Amygdala (tissue), 56 donors: ENCODE data around the gene MED12L.

Experiments
- DNase-seq, 56 donors: peaks; one replicate each; lab custom pipeline; 2025; lab: John Stamatoyannopoulos, UW

MED12L gene

DNA sequence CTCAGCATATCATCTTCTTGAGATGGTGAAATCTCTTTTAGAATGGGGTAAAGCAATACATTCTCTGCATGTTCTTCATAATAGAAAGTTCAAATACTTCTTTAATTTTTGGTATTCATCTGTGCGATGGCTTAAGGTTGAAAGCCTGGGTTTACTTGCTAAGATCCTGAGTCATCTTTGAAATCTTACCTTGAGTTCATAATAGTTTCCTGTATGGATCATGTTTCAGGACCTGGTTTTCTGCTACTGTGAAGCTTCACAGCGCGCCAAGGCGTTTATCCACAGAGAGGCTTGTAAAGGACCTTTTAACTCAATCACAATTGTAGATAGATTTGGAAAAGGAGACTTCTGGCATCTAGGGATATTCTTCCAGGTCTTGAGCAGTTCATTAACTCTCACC is 39.0 kb downstream of the MED12L start:
- DNase-seq = no peak

DNA sequence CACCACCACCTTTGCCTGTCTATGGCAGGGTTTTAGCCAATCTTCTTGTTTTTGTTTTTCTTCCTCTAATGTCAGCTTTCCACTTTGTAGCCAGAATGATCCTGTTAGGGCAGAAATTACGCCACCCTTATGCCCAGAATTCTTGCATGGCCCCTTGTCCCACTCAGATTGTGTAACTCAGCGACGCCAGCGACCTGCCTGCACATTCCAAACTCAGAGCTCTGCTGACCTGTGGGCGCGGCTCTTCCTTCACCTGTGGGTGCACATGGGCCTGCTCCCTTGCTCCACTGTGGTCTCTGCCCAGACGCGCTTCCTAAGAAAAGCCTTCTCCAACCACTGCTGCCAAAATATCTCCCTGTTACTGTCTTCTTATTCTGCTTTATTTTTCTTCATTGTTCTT is 45.0 kb downstream of the MED12L start:
- no peak for DNase-seq

DNA sequence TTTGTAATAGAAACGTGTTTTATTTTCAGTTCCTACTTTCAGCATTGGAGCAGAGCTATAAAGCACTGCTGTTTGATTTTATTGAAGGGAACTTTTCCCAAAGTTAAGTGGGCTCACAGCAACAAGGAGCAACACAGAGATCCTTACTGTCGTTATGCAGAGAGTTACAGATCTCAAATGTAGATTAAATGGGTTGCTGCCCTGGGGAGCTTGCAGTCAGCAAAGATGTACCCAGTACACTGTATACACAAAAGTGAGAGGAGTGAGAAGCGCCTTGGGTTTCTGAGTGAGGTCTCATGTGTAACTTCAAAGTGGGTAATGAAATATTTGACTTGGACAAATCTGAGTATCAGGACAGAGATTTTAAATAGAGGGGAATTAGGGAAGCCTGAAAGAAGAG is 47.7 kb downstream of the MED12L start:
- DNase-seq = no peak

DNA sequence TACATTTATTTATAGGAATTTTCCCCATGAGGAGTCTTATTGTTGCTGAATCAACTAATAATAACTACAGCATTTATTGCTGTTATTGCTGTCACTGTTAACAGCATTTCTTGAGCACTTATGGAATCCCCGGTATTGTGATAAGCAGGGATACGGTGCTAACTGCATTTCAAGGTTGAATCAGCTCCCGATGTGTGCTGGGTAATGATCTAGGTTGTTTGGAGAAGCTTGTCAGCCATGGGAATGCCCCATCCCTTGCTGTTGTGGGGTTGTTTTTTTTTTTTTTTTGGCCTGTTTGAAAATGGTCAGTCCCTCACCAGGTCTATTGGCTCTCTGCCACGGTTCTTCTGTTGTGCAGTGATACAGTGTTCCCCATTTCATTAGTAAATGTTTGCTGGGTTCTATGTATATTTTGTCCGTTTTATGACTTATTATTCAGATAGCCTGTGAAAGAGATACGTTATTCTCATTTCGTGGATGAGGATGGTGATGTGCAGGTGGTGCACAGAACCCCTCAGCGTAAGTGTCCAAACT is 48.5 kb downstream of the MED12L start:
- DNase-seq = no peak

DNA sequence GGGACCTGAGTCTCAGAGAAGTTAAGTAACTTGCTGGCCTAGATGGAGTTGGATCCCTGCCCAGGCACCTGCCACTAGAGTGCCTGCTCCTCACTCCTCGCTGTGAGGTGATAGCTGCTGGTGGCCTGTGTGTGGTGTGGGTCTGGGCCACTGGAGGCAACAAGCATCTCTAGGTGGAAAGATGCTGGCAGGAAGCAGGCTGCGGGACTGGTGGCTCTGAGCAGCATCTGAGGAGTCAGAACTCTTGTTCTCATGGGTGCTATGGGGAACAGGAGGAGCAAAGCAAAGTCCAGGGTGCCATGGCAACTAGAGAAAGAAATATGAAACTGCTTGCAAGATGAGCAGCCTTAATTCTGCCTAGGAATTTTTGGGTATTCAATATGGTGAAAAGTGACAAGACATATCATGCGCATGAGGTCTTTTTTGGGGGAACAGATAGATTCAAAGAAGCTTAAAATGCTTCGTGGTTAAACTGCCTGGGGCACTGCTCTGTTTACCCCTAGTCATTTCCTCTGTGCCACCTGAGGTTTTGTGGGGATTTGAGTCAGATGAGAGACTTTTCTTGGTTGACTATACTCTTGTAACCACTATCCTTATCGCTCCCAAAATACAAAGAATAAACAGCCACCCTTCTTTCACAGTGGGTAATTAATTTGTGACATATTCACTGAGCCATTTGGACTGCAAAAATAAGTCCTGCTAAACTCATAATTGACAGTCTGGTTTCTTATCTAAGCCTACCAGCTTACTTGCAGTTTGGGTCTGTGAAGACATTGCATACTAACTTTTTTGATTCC is 50.3 kb downstream of the MED12L start:
- DNase-seq = no peak

DNA sequence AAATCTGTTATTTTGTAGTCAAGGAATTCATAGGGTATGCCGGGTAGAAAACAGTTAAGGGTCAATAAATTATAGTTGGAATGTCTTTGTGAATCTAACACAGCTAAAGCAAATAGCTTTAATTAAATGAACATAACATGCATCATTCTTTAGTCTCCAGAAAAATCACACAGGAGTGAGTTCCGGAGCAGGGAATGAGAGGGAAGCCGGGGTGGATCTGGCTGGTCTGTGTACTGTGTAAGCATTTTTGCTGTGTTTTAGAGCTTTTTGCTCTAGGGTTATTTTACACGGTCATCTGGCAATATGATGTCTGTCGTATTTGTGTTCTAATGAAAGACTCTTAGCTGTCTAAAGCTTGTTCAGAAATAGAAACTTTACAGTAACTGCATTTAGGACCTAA is 57.5 kb downstream of the MED12L start:
- DNase-seq = no peak

DNA sequence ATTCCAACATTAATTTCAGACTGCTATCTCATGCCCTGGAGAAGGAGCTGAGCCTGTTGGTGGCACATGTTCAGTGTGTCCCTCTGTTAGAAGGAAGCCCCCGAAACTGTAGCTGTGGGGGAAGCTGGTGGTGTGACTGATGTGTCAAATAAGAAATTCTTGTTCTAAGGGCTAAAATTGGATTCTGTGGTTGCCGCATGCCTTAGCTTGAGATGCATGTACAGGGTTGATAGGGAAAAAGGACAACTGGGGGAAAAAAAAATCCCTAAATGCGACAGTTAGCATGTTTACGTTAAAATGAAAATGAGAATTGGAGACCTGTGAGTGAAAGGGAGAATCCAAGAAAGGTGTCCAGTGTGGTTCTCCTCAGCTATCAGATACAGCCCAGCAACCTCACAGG is 58.6 kb downstream of the MED12L start:
- DNase-seq = no peak

DNA sequence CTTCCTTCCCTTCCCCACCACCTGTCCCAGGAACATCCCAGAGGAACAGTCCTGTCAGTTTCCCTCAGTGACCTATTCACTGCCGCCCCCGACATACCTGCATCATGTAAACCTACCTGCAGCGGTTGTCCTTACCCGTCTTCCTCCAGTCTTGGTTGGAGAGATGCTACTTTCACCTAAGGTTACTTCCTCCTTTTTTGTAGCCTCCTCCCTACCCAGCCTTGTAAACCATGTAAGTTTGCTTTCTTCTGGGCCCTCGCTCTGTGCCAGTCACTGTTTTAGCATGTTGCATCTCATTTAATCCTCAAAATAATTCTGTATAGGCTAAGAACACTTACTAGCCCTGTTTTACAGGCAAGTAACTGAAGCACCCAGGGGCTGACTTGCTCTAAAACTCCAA is 59.3 kb downstream of the MED12L start:
- DNase-seq = no peak

DNA sequence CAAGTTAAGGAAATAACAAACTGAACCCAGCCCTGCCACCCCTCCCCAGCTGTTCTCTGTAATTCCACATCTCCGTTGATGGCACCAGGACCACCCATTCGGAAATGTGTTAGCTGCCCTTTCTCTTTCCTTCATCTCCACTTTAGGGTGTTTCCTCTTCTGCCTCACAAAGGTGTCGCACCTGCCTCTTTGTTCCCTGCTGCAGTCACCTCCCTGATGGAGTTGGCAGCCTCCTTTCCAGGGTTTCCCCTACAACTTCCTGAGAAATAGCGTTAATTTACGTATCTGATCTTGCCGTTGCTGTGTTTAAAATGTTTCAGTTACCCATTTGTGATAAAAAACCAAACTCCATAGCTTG is 60.2 kb downstream of the MED12L start:
- DNase-seq = no peak

DNA sequence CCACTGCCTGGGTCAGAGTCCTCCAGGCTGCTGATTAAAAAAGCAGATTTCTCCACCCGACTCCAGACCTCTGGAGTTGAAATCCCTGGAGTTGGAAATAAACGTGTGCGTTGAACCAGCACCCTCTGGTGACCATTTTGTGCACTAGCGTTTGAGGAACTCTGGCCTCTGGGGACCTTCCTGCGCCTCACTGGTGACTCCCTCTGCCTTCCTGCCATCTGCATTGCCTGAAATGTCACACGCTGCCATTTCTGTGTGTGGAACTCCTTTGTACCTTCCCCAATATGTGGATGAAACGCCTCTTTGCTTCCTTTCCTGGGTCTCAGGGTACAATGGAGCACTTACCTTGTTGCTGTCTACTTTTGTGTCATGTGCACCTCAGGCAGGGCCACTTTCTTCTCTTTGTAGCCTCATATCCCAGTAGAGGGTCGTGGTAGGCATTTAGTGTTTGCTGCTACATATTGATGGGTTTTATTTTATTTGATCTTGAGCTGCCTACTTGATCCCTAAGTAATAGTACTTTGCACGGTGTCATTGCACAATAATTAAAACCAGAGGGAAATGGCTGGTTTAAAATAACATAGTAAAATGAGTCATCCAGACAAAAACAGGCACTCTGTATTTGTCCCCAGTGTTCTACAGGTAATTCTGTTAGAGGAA is 60.7 kb downstream of the MED12L start:
- peak in 47 of 56 donors; percentile 4 to 82 (median 37) for DNase-seq

DNA sequence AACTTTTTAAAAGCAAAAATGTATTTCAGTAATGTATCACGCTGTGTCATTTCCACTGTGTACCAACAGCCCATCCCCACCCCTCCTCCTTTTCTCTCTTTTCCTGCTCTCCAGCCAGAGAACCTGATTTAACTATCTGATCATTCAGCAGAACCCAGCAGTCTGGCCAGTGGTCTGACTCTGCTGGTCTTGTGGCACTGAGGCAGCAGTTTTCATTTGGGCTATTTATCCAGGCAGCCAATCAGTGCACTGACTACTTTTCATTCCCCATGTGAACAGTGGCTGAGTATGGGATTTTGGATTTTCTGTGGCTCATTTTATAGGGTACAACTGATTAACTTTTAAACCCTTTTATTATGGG is 61.2 kb downstream of the MED12L start:
- no peak for DNase-seq

DNA sequence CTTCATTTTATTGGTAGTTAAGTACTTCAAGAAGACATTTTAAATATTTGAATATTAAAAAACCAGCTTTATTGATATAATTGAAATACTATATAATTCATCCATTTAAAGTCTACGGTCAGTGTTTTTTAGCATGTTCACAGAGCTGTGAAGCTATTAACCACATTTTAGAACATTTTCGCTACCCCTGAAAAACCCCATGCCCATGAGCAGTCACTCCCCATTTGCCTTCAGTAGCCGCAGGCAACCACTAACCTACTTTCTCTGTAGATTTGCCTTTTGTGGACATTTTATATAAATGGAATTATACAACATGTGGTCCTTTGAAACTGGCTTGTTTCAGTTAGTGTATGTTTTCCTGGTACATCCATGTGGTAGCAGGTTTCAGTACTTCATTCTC is 61.8 kb downstream of the MED12L start:
- DNase-seq = no peak

DNA sequence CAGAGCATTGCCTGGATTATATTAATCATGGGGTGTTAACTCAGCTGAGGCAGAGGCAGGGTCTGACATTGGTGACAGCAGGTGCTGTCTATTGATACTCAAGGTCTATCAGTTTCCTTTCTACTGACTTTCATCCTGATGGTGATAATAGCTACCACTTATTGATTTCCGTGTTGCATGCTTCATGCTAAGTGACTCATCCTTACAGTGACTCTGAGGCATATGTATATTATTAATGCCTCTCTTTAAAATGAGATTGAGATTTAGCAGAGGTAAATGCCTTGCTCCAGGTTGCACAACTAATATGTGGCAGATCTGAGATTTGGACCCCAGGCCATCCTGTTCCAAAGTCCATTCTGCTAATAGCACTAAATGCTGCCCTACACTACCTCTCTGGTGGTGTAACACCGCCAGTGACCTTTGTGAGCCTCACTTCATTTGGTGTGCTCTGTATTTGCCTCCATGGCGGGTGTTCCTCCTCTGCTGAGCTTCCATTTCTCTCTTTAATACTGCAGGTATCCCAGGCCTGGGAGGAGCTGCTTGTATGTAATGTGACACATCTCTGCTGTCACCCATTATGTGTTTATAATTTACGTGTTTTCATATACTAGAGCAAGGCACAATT is 67.1 kb downstream of the MED12L start:
- no peak for DNase-seq

DNA sequence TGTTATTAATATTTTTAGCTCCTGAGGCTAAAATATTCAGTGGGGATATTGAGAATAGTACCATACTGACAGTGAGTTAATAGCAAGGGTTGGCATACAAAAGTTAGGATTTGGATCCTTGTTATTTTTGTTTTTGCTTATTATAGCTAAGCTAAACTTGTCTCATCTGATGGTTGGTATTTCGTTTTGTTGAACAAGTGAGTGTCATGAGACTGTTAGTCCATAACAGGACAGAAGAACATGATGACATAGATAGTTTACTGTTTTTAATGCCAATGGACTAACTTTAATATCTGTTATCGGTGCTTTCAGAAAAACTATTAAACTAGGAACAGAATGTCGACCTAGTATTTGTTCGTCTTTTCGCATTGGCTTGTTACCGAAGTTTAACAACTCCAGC is 69.1 kb downstream of the MED12L start:
- no peak for DNase-seq

DNA sequence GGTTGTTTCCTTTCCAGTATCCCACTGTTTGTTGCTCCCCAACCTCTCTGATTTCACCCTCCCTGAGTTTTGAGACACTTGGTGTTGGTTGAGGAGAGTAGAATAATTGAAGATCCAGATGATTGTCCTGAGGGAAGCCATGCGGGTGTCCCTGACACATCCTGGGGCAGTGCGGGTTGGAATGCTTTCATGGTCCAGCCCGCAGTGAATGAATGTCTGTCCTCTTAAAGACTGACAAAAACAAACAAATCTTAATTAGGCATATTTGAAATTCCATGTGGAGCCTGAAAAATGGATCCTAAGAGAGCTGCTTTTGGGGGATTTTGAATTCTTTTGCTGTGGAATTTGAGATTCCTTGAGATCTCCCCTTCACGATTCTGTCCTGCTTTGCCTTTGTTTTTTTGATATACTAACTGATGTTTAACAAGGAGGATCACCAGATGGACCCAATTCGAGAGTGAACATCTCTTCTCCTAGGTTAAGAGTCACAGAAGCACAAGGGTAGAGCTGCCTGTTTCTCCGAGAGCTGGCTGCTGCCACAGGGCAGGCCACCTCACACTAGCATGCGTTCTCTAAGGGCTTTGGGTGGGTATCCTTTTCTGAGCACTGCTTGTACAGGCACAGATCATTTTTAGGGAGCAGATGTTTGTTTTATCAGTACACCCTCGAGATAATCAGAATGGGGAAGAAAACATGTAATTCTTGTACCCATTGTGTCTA is 70.1 kb downstream of the MED12L start:
- DNase-seq = no peak

DNA sequence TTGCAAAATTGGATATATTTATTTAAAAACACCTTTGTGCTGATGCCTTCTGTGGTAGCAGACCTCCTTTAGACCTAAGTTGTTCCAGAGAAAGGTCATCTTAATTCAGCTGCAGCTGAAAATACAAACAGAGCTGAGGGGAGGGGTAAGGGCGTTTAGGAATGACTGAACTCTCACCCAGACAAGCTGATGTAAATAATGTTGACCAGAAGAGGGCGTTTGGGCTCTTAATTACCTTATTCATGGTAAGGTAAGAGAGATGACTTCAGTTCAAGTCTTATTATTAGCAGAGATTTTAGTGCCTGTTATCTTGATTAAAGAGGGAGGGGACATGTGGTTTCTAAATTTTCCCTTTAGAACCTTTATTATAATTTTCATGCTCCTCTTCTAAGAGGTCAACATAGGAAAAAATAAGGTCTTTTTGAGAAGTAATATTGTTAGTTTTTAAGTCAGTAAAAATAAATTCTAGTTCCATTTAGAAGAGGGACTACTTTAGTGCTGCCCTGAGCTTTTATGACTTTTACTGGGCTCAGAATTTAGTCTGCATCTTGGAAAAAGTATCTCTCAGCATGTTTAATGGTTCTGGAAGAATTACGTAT is 71.3 kb downstream of the MED12L start:
- DNase-seq = no peak

DNA sequence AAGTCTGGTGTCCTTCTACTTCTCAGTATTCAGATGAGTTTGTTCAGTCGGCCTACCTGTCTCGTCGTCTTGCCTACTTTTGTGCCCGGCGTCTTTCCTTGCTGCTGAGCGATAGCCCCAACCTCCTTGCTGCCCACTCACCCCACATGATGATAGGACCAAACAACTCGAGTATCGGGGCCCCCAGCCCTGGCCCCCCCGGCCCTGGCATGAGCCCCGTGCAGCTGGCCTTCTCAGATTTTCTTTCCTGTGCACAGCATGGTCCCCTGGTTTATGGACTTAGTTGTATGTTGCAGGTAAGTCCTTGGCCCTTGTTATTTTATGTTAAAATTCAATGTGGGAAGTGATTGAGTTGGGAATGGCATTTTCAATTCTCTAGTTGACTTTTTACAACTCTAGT is 74.3 kb downstream of the MED12L start:
- no peak for DNase-seq

DNA sequence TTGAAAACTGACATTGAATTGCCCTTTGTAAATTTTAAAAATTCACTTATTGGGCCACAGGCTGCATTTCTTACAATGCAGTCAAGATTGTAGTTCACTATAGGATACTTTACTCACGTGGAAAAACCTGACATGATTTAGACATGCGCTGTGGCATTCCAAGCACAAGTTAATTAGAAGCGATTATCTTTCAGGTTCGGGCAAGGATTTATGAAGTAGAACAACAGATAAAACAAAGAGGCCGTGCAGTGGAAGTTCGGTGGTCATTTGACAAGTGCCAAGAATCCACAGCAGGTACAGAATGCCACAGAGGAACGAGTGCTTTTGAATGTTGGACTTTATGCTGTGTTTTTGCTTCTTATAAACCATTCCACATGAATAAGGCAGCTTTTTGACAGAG is 79.8 kb downstream of the MED12L start:
- no peak for DNase-seq

DNA sequence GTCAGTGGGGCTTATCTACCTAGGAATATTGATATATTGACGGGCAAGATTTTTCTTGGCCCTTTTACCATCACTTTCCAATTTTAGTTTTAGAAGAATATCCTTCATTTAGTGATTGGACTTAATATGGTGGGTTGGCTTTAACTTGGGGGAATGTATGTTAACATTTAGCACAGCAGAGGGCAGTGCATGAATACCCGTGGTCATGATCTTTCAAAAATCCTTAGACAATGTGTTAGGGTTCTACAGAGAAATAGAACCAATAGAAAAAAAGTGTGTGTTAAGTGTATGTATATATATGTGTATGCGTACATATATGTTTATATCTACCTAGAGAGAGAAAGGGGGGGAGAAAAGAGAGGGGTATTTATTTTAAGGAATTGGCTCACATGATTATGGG is 80.7 kb downstream of the MED12L start:
- no peak for DNase-seq

DNA sequence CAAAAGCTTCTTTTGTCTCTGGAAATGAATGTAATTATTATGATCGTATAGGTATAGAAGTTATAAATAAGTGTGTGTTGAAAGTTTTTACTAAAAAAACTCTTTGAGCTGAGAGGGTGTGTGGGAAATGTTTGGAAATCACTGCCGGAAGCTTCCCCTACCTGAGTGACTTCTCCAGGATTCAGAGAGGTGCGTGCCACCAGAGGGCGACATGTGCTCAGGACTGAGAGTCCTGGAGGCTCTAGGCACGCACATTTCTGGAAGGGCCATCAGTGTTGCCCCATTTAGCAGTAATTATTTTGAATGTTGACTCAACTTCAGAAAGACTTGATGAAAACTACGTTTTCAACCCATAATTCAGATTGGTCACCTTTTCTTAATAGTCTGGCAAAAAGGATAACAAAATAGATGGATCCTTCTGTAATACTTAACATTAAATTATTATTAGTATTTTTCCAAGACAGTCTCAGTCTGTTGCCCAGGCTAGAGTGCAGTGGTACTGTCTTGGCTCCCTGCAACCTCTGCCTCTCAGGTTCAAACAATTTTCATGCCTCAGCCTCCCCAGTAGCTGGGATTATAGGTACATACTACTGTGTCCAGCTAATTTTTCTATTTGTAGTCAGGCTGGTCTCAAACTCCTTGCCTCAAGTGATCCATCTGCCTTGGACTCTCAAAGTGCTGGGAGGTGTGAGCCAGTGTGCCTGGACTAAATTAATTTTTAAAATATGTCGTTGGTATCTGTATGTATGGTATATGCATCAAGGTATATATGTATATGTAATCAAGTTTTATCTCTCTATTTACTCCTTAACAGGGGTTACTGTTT is 83.0 kb downstream of the MED12L start:
- DNase-seq = peak in 28 of 56 donors; percentile 4 to 69 (median 32)
